ENCODE data around the gene CD180. TPM values are rescaled to one million over a fixed set of nuclear protein-coding genes. Genes with fewer than 3 reads are reported as not detected.

Gene CD180
- total RNA-seq, 1 donor: not detected

DNA sequence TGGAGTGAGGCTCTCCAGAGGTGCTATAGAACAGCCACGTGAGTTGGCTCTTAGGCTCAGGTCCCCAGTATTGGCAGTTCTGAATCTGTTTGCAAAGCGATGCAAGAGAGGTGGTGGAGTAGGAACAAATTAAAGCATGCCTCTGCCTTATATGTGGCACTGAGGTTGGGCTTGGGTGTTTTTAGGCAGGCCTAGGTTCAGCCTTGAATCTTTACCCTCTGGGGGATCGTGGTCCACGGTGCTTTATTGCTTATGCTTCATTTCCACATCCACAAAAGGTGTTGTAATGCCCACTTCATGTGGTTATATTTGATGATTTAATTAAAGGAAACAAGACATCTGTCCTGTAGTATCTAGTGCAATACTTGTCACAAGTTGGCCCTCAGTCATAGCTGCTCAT is 56.2 kb downstream of the CD180 start:
- no peak overlapping the region for H3K4me3 ChIP-seq (ENCODE audit: low read depth, low read length)
- DNase-seq (ENCODE audit: low read depth): no peak
- TF ChIP-seq, protein P1, sequence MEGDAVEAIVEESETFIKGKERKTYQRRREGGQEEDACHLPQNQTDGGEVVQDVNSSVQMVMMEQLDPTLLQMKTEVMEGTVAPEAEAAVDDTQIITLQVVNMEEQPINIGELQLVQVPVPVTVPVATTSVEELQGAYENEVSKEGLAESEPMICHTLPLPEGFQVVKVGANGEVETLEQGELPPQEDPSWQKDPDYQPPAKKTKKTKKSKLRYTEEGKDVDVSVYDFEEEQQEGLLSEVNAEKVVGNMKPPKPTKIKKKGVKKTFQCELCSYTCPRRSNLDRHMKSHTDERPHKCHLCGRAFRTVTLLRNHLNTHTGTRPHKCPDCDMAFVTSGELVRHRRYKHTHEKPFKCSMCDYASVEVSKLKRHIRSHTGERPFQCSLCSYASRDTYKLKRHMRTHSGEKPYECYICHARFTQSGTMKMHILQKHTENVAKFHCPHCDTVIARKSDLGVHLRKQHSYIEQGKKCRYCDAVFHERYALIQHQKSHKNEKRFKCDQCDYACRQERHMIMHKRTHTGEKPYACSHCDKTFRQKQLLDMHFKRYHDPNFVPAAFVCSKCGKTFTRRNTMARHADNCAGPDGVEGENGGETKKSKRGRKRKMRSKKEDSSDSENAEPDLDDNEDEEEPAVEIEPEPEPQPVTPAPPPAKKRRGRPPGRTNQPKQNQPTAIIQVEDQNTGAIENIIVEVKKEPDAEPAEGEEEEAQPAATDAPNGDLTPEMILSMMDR (IDR thresholded peaks at IDR 0.05; ENCODE audit: insufficient read depth, low read depth, low read length): no peak

DNA sequence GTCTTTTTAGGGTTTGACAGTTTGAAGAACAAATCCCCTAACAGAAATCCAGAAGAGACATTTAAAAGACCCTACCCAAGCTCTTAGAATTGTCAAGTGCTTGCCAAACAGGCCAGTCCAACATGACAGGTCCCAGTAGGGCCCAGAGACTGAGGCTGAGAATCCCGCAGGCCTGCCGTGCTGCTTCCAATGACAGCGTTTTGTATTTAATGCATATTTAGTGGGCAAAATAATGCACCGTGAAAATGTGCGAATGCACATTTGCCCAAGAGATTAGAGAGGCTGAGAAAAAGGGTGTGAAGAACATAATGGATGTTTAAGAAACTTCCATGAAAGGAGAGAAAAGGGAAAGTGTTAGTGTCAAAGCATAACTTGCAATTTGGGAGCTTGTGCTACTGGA is 57.6 kb downstream of the CD180 start:
- DNase-seq (ENCODE audit: low read depth): no peak
- TF ChIP-seq, protein P1 (IDR thresholded peaks at IDR 0.05; ENCODE audit: insufficient read depth, low read depth, low read length): no peak
- no peak overlapping the region for H3K4me3 ChIP-seq (ENCODE audit: low read depth, low read length)

DNA sequence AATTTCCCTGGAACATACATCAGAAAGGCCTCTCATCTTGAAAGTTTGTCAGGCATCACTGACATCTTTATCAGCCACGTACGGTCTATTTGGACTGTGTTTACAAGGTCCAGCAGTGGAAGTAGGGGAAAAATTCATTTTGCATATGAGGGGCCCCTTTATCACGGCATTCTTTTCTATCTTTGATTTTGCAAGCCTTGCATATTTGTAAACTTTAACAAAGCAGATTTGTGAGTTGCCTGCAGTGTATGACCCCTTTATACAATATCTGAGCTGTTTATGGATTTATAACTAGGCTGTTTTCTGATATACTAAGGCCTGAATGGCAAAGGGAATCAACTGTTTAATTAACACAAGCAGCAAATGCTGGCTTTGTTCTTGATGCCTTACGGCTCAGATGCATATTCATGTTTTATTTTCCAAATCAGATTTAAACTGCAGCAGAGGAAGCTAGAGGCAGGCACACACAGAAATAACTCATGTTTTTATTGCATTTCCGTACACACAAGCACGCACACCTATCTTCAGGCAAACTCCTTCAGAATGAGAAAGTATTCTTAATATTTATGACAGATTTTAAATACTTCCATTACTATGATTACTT is 61.1 kb downstream of the CD180 start:
- H3K4me3 ChIP-seq (ENCODE audit: low read depth, low read length): no peak overlapping the region
- TF ChIP-seq, protein P1 (IDR thresholded peaks at IDR 0.05; ENCODE audit: insufficient read depth, low read depth, low read length): no peak
- no peak for DNase-seq (ENCODE audit: low read depth)

DNA sequence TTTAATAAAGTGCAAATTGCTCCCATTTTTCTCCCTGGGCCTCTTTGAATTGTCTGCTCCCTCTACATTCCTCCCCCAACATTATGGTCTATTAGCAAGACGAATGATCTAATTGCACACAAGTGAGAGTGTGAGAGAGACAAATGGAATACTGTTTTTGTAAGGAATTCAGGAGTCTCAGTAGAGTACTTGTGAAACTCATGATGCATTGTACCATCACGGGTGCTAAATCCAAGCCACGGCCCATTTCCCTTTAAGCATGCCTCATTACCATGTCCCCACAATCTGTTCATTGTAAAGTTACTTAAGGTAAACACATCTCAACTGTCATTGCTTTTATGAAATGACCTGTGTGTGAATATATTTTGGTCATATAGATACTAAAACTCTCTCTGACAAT is 62.8 kb downstream of the CD180 start:
- no peak for DNase-seq (ENCODE audit: low read depth)
- no peak overlapping the region for H3K4me3 ChIP-seq (ENCODE audit: low read depth, low read length)
- TF ChIP-seq, protein P1 (IDR thresholded peaks at IDR 0.05; ENCODE audit: insufficient read depth, low read depth, low read length): no peak

DNA sequence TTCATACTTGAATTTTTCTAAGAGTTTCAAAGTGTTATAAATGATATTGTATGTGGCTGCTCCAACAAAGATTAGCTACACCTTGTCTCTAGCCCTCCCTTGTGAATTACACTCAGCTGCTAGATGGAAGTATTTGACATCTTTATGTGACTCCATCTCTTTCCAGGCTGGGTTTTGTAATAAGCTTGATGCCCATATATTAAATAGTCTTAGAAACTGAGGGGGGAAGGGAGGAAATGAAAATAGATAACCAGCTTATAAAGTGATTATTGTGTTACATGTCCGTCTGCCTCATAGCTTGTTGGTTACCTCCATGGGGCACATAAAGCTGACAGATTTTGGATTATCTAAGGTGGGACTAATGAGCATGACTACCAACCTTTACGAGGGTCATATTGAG is 63.4 kb downstream of the CD180 start:
- DNase-seq (ENCODE audit: low read depth): no peak
- no peak overlapping the region for H3K4me3 ChIP-seq (ENCODE audit: low read depth, low read length)
- TF ChIP-seq, protein P1 (IDR thresholded peaks at IDR 0.05; ENCODE audit: insufficient read depth, low read depth, low read length): no peak

DNA sequence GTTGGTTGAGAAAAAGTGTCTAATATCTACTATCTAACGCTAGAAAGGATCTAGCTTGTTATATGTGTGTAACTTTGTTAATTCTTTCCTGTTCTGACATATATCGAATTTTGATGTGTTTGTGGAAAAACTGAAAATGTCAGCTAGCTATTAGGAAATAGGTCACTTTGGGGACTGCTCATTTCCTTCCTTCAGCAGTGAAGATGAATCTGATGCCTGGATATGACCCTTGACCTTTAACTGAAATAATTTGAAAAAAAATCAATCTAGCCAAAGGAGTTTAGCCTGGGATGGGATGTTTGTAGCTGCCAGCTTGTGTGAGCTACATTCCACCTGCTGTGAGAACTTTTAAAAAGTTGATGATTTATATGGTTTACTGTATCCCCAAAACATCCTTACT is 66.8 kb downstream of the CD180 start:
- no peak overlapping the region for H3K4me3 ChIP-seq (ENCODE audit: low read depth, low read length)
- DNase-seq (ENCODE audit: low read depth): no peak

More for the DNA sequence above, 66.8 kb downstream of the CD180 start:
- TF ChIP-seq, protein P1 (IDR thresholded peaks at IDR 0.05; ENCODE audit: insufficient read depth, low read depth, low read length): no peak
